HCT116 (cell line): ENCODE measurements around the gene PXN. TPM values are rescaled to one million over a fixed set of nuclear protein-coding genes. Genes with fewer than 3 reads are reported as not detected.

Experiments
- ATAC-seq: fragments of 200-7000 bp; cut with Tn5 transposase; 2 replicates; pipeline ENCODE4 v1.9.1; 2020; ENCODE audit warnings: mild to moderate bottlenecking, moderate library complexity
- BruUV-seq: library from RNA; stranded (reverse); fragments of 400-500 nt; replicated peaks from 2 replicates; lab custom pipeline; 2021; lab: Mats Ljungman, UMichigan
- CTCF ChIA-PET: fragments of 300-600 bp; sonication (Branson Sonifier 250); formaldehyde crosslinking; loops from one replicate; lab custom pipeline; 2021; ENCODE audit warnings: antibody characterized with exemption; lab: Charles Lee
- POLR2A ChIA-PET: fragments of 300-600, 350-600 bp; sonication (Branson Sonifier 250); formaldehyde crosslinking; loops from one replicate; lab custom pipeline; 2021; ENCODE audit warnings: antibody characterized with exemption; lab: Charles Lee
- RAD21 ChIA-PET, 2 experiments: fragments of 300-600 bp; sonication (Branson Sonifier 250); formaldehyde crosslinking; loops; one replicate each; lab custom pipeline; 2023; ENCODE audit warnings: low total read pairs in 2 of 2; ENCODE audit not compliant: uncharacterized antibody in 2 of 2, unreplicated experiment in 2 of 2, low non-redundant PET in 1 of 2; lab: Charles Lee
- DNase-seq: peaks from one replicate; pipeline ENCODE4 v3.0.0-alpha.2; 2010; ENCODE audit warnings: low read depth, low spot score
- H2AFZ ChIP-seq: fragments of 200-600 bp; shearing (Covaris generic), sonication (generic); 2 replicates; pipeline ENCODE4 v1.6.1; 2017; ENCODE audit warnings: low read depth, mixed run types, mixed read lengths, antibody characterized with exemption, low read length; ENCODE audit not compliant: poor library complexity, severe bottlenecking
- H3K27ac ChIP-seq: 2 replicates; pipeline ENCODE4 v1.5.1; 2012; ENCODE audit warnings: low read depth, low read length
- H3K27me3 ChIP-seq: fragments of 200-600 bp; sonication (generic); 2 replicates; pipeline ENCODE4 v1.6.1; 2016; ENCODE audit warnings: mixed run types, low read length, mixed read lengths; ENCODE audit not compliant: insufficient read depth
- H3K36me3 ChIP-seq, 2 experiments: fragments of 200-500 bp in 1 of 2; fragments of 200-600 bp in 1 of 2; sonication (Bioruptor generic) in 1 of 2; sonication (generic) in 1 of 2; 2 replicates each; pipeline versions ENCODE4 v1.5.1 to v1.6.1; 2014 to 2016; ENCODE audit warnings: low read length in 2 of 2, inconsistent platforms in 1 of 2, mixed read lengths in 1 of 2, mixed run types in 1 of 2; ENCODE audit not compliant: insufficient read depth in 2 of 2, control insufficient read depth in 1 of 2
- H3K4me1 ChIP-seq, 2 experiments: fragments of 200-600 bp in 1 of 2; sonication (generic) in 1 of 2; 2 replicates each; pipeline versions ENCODE4 v1.5.1 to v1.6.1; 2012 to 2017; ENCODE audit warnings: low read length in 2 of 2, inconsistent platforms in 1 of 2, mild to moderate bottlenecking in 1 of 2, mixed read lengths in 1 of 2, mixed run types in 1 of 2, moderate library complexity in 1 of 2; ENCODE audit not compliant: insufficient read depth in 2 of 2, control insufficient read depth in 1 of 2
- H3K4me2 ChIP-seq: fragments of 200-600 bp; sonication (generic); 2 replicates; pipeline ENCODE4 v1.6.1; 2017; ENCODE audit warnings: mixed run types, low read length, mixed read lengths
- H3K4me3 ChIP-seq, 2 experiments: fragments of 200-600 bp in 1 of 2; sonication (generic) in 1 of 2; replicated peaks in 1 of 2; 2 replicates each; pipeline ENCODE4 v1.5.1; 2011 to 2016; ENCODE audit warnings: low read length in 2 of 2, control low read depth in 1 of 2, low read depth in 1 of 2, mild to moderate bottlenecking in 1 of 2, mixed read lengths in 1 of 2, mixed run types in 1 of 2
- H3K79me2 ChIP-seq: fragments of 200-600 bp; sonication (generic); 2 replicates; pipeline ENCODE4 v1.6.1; 2017; ENCODE audit warnings: mild to moderate bottlenecking, mixed run types, low read length, moderate library complexity, mixed read lengths; ENCODE audit not compliant: insufficient read depth
- H3K9ac ChIP-seq: fragments of 200-600 bp; sonication (generic); 2 replicates; pipeline ENCODE4 v1.6.1; 2016; ENCODE audit warnings: low read length, mixed read lengths
- H3K9me2 ChIP-seq: fragments of 200-600 bp; sonication (generic), shearing (Covaris generic); 2 replicates; pipeline ENCODE4 v1.6.1; 2017; ENCODE audit warnings: mixed run types, mild to moderate bottlenecking, moderate library complexity; ENCODE audit not compliant: insufficient read depth
- H3K9me3 ChIP-seq, 2 experiments: fragments of 200-500 bp in 1 of 2; fragments of 200-600 bp in 1 of 2; sonication (Bioruptor generic) in 1 of 2; sonication (generic) in 1 of 2; 2 replicates each; pipeline ENCODE4 v1.6.1; 2014 to 2017; ENCODE audit warnings: low read length in 2 of 2, mixed read lengths in 2 of 2, inconsistent platforms in 1 of 2, low read depth in 1 of 2, mild to moderate bottlenecking in 1 of 2, mixed run types in 1 of 2, moderate library complexity in 1 of 2; ENCODE audit not compliant: control insufficient read depth in 1 of 2, insufficient read depth in 1 of 2
- H4K20me1 ChIP-seq: fragments of 200-600 bp; sonication (generic), shearing (Covaris generic); 2 replicates; pipeline ENCODE4 v1.6.1; 2017; ENCODE audit warnings: mixed run types, mild to moderate bottlenecking, moderate library complexity; ENCODE audit not compliant: insufficient read depth
- EGR1 ChIP-seq: IDR thresholded peaks from 2 replicates; pipeline ENCODE4 v1.6.1; 2012; ENCODE audit warnings: low read depth
- EZH2 ChIP-seq: fragments of 200-600 bp; sonication (generic); IDR thresholded peaks from 2 replicates; pipeline ENCODE4 v1.6.1; 2017; ENCODE audit warnings: antibody characterized with exemption, mixed run types
- EZH2phosphoT487 ChIP-seq: fragments of 200-600 bp; IDR thresholded peaks from 2 replicates; pipeline ENCODE4 v1.6.1; 2018; ENCODE audit warnings: antibody characterized with exemption, borderline replicate concordance
- FOSL1 ChIP-seq: IDR thresholded peaks from 2 replicates; pipeline ENCODE4 v1.6.1; 2012; ENCODE audit warnings: low read depth
- TCF7L2 ChIP-seq: IDR thresholded peaks from 2 replicates; pipeline ENCODE4 v1.7.0; 2011; ENCODE audit warnings: borderline replicate concordance, inconsistent platforms; ENCODE audit not compliant: insufficient read depth, insufficient read length; ENCODE audit errors: extremely low read depth
- ZNF274 ChIP-seq: fragments of 200-500 bp; sonication (Bioruptor generic); IDR thresholded peaks from 2 replicates; pipeline ENCODE4 v1.6.1; 2014; ENCODE audit warnings: mild to moderate bottlenecking, low read depth, low read length, inconsistent platforms
- intact Hi-C: fragments of 100-400 bp; cut with micrococcal nuclease; formaldehyde crosslinking; loops from 2 replicates; pipeline ENCODE4 v1.10.0; 2022
- total RNA-seq: library from RNA; stranded (reverse); gene quantifications from one replicate; pipeline ENCODE4 v1.2.1, GENCODE V29; 2021; ENCODE audit not compliant: unreplicated experiment
- TF ChIP-seq, protein P1 (sequence below): IDR thresholded peaks from 2 replicates; pipeline ENCODE4 v1.6.1; 2012
- TF ChIP-seq, protein P2 (sequence below), 3 experiments: fragments of 200-600 bp in 1 of 3; sonication (generic) in 1 of 3; IDR thresholded peaks in 2 of 3; conservative IDR thresholded peaks in 1 of 3; 2 replicates each; pipeline ENCODE4 v1.5.1; 2012 to 2017; ENCODE audit warnings: low read depth in 2 of 3, low read length in 2 of 3, antibody characterized with exemption in 1 of 3, borderline replicate concordance in 1 of 3, control low read depth in 1 of 3, mild to moderate bottlenecking in 1 of 3, mixed read lengths in 1 of 3, mixed run types in 1 of 3, moderate library complexity in 1 of 3; ENCODE audit not compliant: insufficient read depth in 1 of 3

Gene PXN
- total RNA-seq, 1 experiment from 2014 or later, result 211 TPM

DNA sequence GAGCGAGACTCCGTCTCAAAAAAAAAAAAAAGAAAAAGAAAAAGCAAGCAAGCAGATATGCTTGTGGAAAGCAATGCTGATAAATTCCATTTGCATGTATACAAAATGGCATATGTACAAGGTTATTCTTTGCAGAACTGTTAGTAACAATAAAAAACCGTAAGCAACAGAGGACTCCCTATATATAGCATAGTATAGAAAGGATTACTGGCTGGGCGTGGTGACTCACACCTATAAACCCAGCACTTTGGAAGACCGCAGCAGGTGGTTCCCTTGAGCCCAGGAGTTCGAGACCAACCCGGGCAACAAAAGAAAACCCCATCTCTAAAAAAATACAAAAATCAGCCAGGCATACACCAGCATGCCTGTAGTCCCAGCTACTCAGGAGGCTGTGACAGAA is 84.6 kb downstream of the PXN start:
- H3K4me1 ChIP-seq, result peaks cover 0 to 9% of the 10 kb centered on the region in 2 experiments; a peak in 1 of 4 replicates
- H3K9ac ChIP-seq, result no peak overlapping the region
- TF ChIP-seq, protein P1, sequence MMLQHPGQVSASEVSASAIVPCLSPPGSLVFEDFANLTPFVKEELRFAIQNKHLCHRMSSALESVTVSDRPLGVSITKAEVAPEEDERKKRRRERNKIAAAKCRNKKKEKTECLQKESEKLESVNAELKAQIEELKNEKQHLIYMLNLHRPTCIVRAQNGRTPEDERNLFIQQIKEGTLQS, result no peak
- no peak for TF ChIP-seq FOSL1
- no peak for TF ChIP-seq EZH2
- no peak for TF ChIP-seq ZNF274
- TF ChIP-seq, protein P2, sequence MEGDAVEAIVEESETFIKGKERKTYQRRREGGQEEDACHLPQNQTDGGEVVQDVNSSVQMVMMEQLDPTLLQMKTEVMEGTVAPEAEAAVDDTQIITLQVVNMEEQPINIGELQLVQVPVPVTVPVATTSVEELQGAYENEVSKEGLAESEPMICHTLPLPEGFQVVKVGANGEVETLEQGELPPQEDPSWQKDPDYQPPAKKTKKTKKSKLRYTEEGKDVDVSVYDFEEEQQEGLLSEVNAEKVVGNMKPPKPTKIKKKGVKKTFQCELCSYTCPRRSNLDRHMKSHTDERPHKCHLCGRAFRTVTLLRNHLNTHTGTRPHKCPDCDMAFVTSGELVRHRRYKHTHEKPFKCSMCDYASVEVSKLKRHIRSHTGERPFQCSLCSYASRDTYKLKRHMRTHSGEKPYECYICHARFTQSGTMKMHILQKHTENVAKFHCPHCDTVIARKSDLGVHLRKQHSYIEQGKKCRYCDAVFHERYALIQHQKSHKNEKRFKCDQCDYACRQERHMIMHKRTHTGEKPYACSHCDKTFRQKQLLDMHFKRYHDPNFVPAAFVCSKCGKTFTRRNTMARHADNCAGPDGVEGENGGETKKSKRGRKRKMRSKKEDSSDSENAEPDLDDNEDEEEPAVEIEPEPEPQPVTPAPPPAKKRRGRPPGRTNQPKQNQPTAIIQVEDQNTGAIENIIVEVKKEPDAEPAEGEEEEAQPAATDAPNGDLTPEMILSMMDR (IDR thresholded peaks at IDR 0.05 in 2 of 3, conservative IDR thresholded peaks at IDR 0.05 in 1 of 3; ENCODE audit: borderline replicate concordance in 1 of 3, insufficient read depth in 1 of 3, low read depth in 2 of 3, low read length in 2 of 3), result no peak
- no peak for TF ChIP-seq TCF7L2
- TF ChIP-seq EZH2phosphoT487, result no peak
- TF ChIP-seq EGR1, result no peak
- H3K27ac ChIP-seq, result no peak overlapping the region
- H3K79me2 ChIP-seq, result peaks cover 84% of the 10 kb centered on the region
- H4K20me1 ChIP-seq, result 0 out of 2 replicates have a peak, but pooled peaks cover 3% of the 10 kb centered on the region
- intact Hi-C loops, result loop anchor here (5.0 kb wide), 1 partner anchor 64 kb away; the partner anchor contains the start of gene RAB35
- no peak overlapping the region for H3K4me2 ChIP-seq
- H2AFZ ChIP-seq, result no peak overlapping the region
- DNase-seq, result no peak
- H3K4me3 ChIP-seq, result no peak overlapping the region
- RAD21 ChIA-PET, result no interaction called here
- no peaks in the 10 kb centered on the region for H3K9me2 ChIP-seq
- H3K9me3 ChIP-seq, result no peaks in the 10 kb centered on the region
- no peak for ATAC-seq
- POLR2A ChIA-PET, result no interaction called here
- no peaks in the 10 kb centered on the region for H3K27me3 ChIP-seq
- no TSS peak for BruUV-seq
- CTCF ChIA-PET, result no interaction called here
- peaks cover 55 to 72% of the 10 kb centered on the region in 2 experiments; a peak in 3 of 4 replicates for H3K36me3 ChIP-seq
